Measurements from ENCODE around the gene C15orf62.

Gene C15orf62

GRCh38 chr15:40785814-40786213 is 16.0 kb downstream of the C15orf62 start:
- DNase-seq: no peak

GRCh38 chr15:40787344-40787841 is 17.6 kb downstream of the C15orf62 start:
- DNase-seq: no peak

- DNase-seq: no peak
These were observed 18.2 kb downstream of the C15orf62 start for GRCh38 chr15:40787991-40788390.

GRCh38 chr15:40789119-40789518 is 19.3 kb downstream of the C15orf62 start:
- DNase-seq: no peak

GRCh38 chr15:40789999-40790398 is 20.2 kb downstream of the C15orf62 start:
- no peak for DNase-seq

- no peak for DNase-seq
These were observed 20.9 kb downstream of the C15orf62 start for GRCh38 chr15:40790718-40791117.

GRCh38 chr15:40792394-40792793 is 22.6 kb downstream of the C15orf62 start:
- no peak for DNase-seq

- no peak for DNase-seq
These were observed 23.6 kb downstream of the C15orf62 start for GRCh38 chr15:40793216-40793989.

- DNase-seq: no peak
These were observed 26.3 kb downstream of the C15orf62 start for GRCh38 chr15:40796041-40796440.

GRCh38 chr15:40796512-40796911 is 26.7 kb downstream of the C15orf62 start:
- DNase-seq: no peak

GRCh38 chr15:40799523-40799922 is 29.7 kb downstream of the C15orf62 start:
- no peak for DNase-seq

- DNase-seq: no peak
These were observed 33.3 kb downstream of the C15orf62 start for GRCh38 chr15:40803076-40803475.

GRCh38 chr15:40803688-40804087 is 33.9 kb downstream of the C15orf62 start:
- no peak for DNase-seq

- DNase-seq: no peak
These were observed 36.9 kb downstream of the C15orf62 start for GRCh38 chr15:40806672-40807027.

- peak; percentile 81 to 98 for DNase-seq
These were observed 37.5 kb downstream of the C15orf62 start, which contains the start of the genes DNAJC17 and ZFYVE19 for GRCh38 chr15:40807028-40807887. TSS of gene DNAJC17 (minus strand) at chr15:40807473. CDS start at chr15:40807446, 27 bp downstream. TSS of gene ZFYVE19 (plus strand) at chr15:40807089. CDS start at chr15:40807590, 501 bp downstream.

- DNase-seq: no peak
These were observed 38.2 kb downstream of the C15orf62 start for GRCh38 chr15:40807888-40808461.

- no peak for DNase-seq
These were observed 39.2 kb downstream of the C15orf62 start for GRCh38 chr15:40808861-40809450.

GRCh38 chr15:40812721-40813425 is 43.1 kb downstream of the C15orf62 start:
- DNase-seq: no peak

GRCh38 chr15:40815042-40815698 is 45.4 kb downstream of the C15orf62 start:
- DNase-seq: no peak

- DNase-seq: no peak
These were observed 49.3 kb downstream of the C15orf62 start for GRCh38 chr15:40819048-40819447.

GRCh38 chr15:40821195-40821594 is 51.4 kb downstream of the C15orf62 start:
- no peak for DNase-seq

Measured in cerebellar nuclear complex (tissue), 1 donor.